ENCODE measurements around the gene NSUN3.

NSUN3 gene

GRCh38 chr3:94130690-94131089, 67.8 kb downstream of the NSUN3 start:
- no peak for DNase-seq

- DNase-seq: no peak
Measured at GRCh38 chr3:94132777-94133176, 69.9 kb downstream of the NSUN3 start.

DNA sequence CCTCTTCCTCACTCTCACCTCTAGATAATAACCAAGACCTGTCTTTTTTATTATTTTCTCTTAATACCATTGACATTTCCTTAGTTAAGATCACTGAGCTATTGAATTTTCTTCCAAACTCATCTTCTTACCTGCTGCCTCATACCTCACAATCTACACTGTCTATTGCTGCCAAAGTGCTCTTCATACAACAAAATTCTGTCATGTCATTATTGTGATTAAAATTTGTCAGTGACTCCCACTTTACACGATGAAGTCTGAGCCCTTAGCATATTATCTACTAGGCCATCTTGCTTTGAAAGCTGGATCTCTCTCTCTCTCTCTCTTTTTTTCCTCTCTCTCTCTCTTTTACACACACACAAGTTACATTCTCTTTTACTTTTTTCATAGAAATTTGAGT, 73.3 kb downstream of the NSUN3 start:
- DNase-seq: no peak

- peak; percentile 5 for DNase-seq
Measured at GRCh38 chr3:94137377-94137776, 74.5 kb downstream of the NSUN3 start.

DNA sequence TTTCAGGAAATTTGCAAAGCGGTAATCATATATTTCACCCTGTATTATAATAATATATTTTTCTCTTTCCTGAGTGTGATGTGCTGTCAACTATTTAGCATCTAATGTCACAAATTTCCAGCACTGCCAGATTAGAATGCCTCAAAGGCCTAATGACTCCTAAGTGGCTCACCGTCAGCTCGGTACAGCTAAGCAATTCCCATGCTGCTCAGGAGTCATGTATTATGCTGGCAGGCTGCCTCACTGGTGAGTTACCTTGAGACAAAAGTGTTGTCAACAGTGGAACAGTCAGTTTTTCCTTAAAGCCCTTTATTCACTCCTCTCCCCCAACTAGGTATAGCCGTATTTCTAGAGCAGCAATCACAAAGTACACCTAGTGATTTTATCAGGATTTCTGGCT, 83.6 kb downstream of the NSUN3 start:
- DNase-seq: no peak

GRCh38 chr3:94147012-94147411, 84.2 kb downstream of the NSUN3 start:
- DNase-seq: no peak

- DNase-seq: no peak
Measured at GRCh38 chr3:94150113-94150512, 87.3 kb downstream of the NSUN3 start.

- no peak for DNase-seq
Measured at GRCh38 chr3:94156626-94157025, 93.8 kb downstream of the NSUN3 start.

DNA sequence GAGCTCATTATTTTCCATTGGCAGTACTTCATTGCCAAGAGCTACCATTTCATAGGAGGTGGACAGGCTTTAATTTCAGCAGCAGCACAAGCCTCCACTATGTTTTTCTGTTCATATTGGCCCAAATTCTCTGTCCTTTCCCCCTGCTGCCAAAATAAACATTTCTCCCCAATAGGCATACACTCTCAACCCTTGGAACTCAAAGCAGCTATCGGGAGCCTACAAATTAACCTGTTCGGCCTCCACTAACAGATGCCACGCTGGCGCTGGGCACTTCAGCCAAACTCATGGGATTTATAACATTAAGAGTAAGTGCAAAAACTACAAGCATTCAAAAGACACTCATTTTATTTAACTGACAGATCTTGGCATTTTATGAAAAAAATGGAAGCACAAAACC, 95.7 kb downstream of the NSUN3 start:
- DNase-seq: no peak

DNA sequence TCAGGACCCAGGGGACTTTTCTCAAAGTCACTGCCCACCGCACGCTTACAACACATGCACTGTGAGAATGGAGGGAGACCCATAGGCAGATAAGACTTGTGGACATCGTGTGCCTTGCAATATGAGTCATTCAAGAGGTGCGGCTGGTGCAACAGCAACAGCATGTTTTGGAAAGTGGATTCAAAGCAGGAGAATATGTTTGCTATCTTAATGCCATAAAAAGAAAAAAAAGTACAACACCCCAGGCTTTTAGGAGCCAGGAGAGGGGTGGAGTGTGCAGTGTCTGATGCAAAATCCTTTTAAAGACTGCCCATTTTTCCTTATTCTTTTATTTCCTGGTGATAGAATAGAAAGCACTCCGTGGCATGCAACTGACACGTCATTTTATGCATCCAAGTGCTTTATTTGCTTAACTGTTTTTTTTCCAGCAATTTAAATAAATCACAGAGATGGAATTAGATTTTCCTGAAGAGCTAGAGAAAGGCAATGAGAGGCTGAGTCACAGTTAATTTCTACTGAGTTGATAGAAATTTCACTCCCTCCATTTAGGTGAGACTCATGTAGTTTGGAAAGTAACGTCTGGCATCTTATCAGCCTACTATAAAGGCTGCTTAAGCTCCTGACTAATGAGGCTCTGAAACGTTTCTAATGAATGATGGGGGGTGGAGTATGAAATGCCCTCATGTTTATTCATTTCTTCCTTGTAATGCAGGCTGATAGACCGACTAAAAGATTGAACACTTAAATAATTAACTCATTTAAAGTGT, 96.4 kb downstream of the NSUN3 start:
- DNase-seq: peak; percentile 49

DNA sequence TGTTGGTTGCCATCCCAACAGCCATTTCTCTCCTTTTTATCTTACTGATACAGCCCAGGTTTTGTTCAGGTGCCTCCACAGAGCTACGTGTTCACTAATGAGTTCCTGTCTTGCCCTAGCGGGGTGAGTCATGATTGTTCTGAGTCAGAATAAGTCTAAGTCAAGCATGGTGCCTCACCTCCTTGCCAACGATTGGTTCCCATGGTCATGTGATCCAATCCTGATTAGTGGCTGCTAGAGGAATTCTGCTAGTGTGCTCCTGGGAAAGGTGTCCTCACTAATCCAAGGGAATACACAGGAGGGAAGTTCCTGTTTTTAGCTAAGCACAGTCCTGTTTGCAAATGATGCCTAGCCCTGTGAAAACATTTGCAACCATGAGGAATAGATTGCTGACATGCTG, 99.8 kb downstream of the NSUN3 start:
- peak; percentile 75 for DNase-seq

GRCh38 chr3:94167346-94167745, 104.5 kb downstream of the NSUN3 start:
- no peak for DNase-seq

GRCh38 chr3:94167796-94168195, 104.9 kb downstream of the NSUN3 start:
- no peak for DNase-seq

DNA sequence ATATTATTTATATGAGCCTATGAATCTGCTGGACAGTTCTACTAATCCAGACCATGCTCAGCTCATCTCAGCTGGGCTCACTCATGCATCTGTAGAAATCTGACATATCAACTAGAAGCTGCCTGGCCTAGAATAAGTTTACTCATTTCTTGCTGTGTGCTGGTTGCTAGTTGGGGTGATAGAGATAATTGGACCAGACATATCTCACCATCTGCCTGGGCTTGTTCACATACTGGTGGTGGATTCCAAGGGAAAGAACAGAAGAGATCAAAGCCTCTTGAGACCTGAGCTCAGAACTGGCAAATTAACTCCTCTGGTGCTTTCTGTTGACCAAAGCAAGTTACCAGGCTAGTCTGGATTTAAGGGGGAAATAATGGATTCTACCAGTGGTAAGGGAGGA, 109.1 kb downstream of the NSUN3 start:
- no peak for DNase-seq

DNA sequence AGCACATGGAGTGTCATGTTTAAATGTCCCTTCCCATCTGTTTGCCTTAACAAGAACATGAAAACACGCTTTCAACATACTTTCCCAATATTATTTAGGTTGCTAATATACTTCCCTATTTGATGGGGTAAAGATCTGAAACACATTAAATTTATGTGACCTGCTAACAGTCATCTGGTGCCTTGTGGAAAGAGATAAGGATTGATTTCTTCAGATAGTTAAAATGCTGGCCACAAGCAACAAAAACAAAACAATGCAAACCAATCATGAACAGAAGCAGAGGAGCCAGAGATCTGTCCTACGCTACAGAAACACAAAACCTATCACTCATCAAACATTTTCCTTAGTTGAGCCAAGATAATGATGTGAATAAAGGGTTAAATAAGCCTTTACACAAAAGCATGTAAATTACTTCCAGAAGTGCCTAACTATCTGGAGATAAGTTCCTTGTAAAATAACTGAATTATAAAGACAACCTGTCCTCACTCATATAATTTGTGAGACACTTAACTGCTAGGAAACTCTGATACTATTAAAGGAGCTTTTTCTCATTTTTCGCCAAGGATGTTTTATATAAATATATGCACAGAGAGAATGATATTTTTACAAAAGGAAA, 109.9 kb downstream of the NSUN3 start:
- no peak for DNase-seq

DNA sequence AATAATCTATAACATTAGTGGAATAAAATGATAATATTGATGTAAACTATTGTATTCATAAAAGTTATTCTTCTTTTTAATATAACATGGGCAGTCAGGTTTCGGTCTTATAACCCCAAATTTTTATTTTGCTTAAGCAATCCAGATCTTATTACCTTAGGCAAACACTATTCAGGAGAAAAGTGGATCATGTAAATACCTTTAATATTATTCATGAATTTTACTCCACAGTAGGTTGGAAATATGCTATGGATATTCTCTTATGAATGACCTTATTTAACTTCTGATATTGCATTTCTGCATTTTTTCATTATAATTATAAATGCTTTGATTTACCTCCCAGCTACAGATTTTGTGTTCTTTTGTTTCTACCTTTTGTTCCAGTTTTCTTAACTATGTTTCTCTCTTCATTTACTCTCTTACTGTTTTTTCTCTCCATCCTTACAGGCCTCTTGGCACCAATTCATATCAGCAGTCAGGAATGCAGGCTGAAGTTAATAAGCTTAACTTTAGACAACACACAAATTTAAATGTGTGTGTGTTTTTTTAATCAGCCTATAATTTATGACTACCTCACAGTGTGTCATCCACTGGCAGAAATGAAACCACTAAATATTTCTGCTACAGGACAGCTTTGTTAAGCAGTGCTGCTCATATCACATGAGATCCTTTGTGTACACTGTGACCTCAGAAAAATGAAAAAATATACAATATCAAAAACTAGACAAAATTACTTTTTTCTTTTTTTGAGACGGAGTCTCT, 111.0 kb downstream of the NSUN3 start:
- peak; percentile 49 for DNase-seq

DNA sequence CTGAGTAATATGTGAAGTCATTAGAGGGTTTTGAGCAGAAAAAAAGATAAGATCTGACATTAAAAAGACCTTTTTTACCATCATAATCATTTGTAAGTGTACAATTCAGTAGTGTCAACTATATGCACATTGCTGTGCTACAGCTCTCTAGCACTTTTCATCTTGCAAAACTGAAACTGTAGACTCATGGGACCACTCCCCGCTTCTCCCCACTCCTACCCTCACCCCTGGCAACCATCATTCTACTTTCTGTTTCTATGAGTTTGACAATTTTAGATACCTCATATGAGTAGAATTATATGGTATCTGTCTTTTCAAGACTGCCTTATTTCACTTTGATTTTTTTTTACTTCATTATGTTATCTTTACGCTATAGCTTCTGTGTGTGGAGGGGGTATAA, 112.8 kb downstream of the NSUN3 start:
- DNase-seq: no peak

- peak; percentile 11 for DNase-seq
Measured at GRCh38 chr3:94176988-94177745, 114.3 kb downstream of the NSUN3 start.
